MM.1S (cell line): ENCODE results near the gene ATXN1.

ENCODE experiments used
- DNase-seq: peaks from one replicate; pipeline ENCODE4 v3.0.0-alpha.2; 2015
- H2AFZ ChIP-seq: fragments of 300-600 bp; sonication (generic); 2 replicates; pipeline ENCODE4 v1.6.0; 2016; ENCODE audit warnings: antibody characterized with exemption, low read length
- H3F3A ChIP-seq: fragments of 300-600 bp; sonication (generic); 2 replicates; pipeline ENCODE4 v1.6.1; 2016; ENCODE audit warnings: mild to moderate bottlenecking, antibody characterized with exemption, low read length, moderate library complexity, mixed read lengths; ENCODE audit not compliant: insufficient read depth
- H3K27ac ChIP-seq: fragments of 300-600 bp; sonication (generic); 2 replicates; pipeline ENCODE4 v1.5.1; 2016; ENCODE audit warnings: mild to moderate bottlenecking, low read length
- H3K27me3 ChIP-seq: fragments of 300-600 bp; sonication (generic); replicated peaks from 2 replicates; pipeline ENCODE4 v1.6.0; 2016; ENCODE audit warnings: low read length; ENCODE audit not compliant: insufficient read depth
- H3K36me3 ChIP-seq: fragments of 300-600 bp; sonication (generic); replicated peaks from 2 replicates; pipeline ENCODE4 v1.6.1; 2016; ENCODE audit warnings: mild to moderate bottlenecking, low read length, mixed read lengths; ENCODE audit not compliant: insufficient read depth
- H3K4me1 ChIP-seq: fragments of 300-600 bp; sonication (generic); 2 replicates; pipeline ENCODE4 v1.6.1; 2016; ENCODE audit warnings: low read length, mixed read lengths
- H3K4me2 ChIP-seq: fragments of 300-600 bp; sonication (generic); 2 replicates; pipeline ENCODE4 v1.6.0; 2016; ENCODE audit warnings: low read depth, low read length
- H3K4me3 ChIP-seq: fragments of 300-600 bp; sonication (generic); 2 replicates; pipeline ENCODE4 v1.5.1; 2016; ENCODE audit warnings: low read length, mixed read lengths
- H3K79me2 ChIP-seq: fragments of 300-600 bp; sonication (generic); 2 replicates; pipeline ENCODE4 v1.6.1; 2016; ENCODE audit warnings: mixed run types, low read length, mixed read lengths
- H3K9ac ChIP-seq: fragments of 300-600 bp; sonication (generic); 2 replicates; pipeline ENCODE4 v1.6.1; 2016; ENCODE audit warnings: low read length, mixed read lengths
- H3K9me2 ChIP-seq: fragments of 300-600 bp; sonication (generic); replicated peaks from 2 replicates; pipeline ENCODE4 v1.6.1; 2016; ENCODE audit warnings: mild to moderate bottlenecking, low read length, mixed read lengths; ENCODE audit not compliant: insufficient read depth
- H3K9me3 ChIP-seq: fragments of 300-600 bp; sonication (generic); replicated peaks from 2 replicates; pipeline ENCODE4 v1.6.1; 2016; ENCODE audit warnings: mild to moderate bottlenecking, low read length, mixed read lengths; ENCODE audit not compliant: insufficient read depth
- H4K20me1 ChIP-seq: fragments of 300-600 bp; sonication (generic); 2 replicates; pipeline ENCODE4 v1.6.1; 2016; ENCODE audit warnings: mild to moderate bottlenecking, low read length, moderate library complexity, mixed read lengths; ENCODE audit not compliant: insufficient read depth
- CTCF ChIP-seq: fragments of 300-600 bp; sonication (generic); IDR thresholded peaks from 2 replicates; pipeline ENCODE4 v1.5.1; 2016; ENCODE audit warnings: antibody characterized with exemption, low read length, mixed read lengths
- EZH2 ChIP-seq: fragments of 300-600 bp; sonication (generic); optimal IDR thresholded peaks from 2 replicates; pipeline ENCODE3; 2017; ENCODE audit warnings: low read depth, mild to moderate bottlenecking, antibody characterized with exemption, low read length, mixed read lengths
- EZH2phosphoT487 ChIP-seq: fragments of 300-600 bp; sonication (generic); IDR thresholded peaks from 2 replicates; pipeline ENCODE4 v1.6.1; 2018; ENCODE audit warnings: antibody characterized with exemption, low read length

Gene ATXN1

DNA sequence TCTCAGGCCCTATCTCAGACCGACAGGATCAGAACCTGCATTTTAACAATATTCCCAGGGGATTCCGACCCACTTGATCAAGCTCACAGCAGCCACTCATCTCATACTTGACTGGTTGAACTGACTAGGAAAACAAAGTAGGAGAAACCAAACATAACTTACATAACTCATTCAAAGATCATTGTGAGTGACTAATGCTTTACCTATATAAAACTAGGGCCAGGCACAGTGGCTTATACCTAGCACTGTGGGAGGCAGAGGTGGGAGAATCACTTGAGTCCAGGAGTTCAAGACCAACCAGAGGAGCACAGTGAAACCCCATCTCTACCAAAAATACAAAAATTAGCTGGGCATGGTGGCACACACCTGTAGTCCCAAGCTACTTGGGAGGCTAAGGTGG, 251.0 kb downstream of the ATXN1 start:
- Histone ChIP-seq H3K27ac (no peak overlapping the region), H3K4me3 (no peak overlapping the region), H3K4me2 (no peak overlapping the region), H3K27me3 (no peaks in the 10 kb centered on the region), H3K9me3 (no peaks in the 10 kb centered on the region), H2AFZ (no peak overlapping the region), H3F3A (peaks cover 12% of the 10 kb centered on the region; the same call in 1 of the 2 replicates), H3K9ac (no peak overlapping the region), H3K9me2 (no peaks in the 10 kb centered on the region), H3K4me1 (peaks cover 27% of the 10 kb centered on the region), H3K36me3 (no peaks in the 10 kb centered on the region), H3K79me2 (no peaks in the 10 kb centered on the region), H4K20me1 (no peaks in the 10 kb centered on the region)
- DNase-seq: no peak
- TF ChIP-seq EZH2 (no peak), EZH2phosphoT487 (no peak), CTCF (no peak)

DNA sequence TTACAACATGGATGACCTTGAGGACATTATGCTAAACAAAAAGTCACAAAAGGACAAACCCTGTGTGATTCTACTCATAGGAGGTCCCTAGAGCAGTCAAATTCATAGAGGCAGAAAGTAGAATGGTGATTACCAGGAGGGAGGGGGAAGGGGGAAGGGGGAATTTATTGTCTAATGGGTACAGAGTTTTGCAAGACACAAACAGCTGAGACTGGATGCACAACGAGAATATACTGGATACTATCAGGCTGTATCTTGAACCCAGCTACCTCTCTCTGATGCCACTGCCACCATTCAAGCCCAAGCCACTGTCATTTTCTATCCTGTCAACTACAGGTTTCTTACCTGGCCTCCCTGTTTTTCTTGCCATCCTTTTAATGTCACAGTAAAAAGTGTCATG, 252.3 kb downstream of the ATXN1 start:
- no peak overlapping the region for H3K27ac ChIP-seq
- no peak overlapping the region for H3K9ac ChIP-seq
- TF ChIP-seq EZH2phosphoT487 (no peak), EZH2 (no peak), CTCF (no peak)
- H3K79me2 ChIP-seq: no peaks in the 10 kb centered on the region
- no peak overlapping the region for H3K4me3 ChIP-seq
- no peaks in the 10 kb centered on the region for H3K27me3 ChIP-seq
- H3K4me1 ChIP-seq: peaks cover 40% of the 10 kb centered on the region
- H3K9me3 ChIP-seq: no peaks in the 10 kb centered on the region
- no peaks in the 10 kb centered on the region for H4K20me1 ChIP-seq
- no peak overlapping the region for H2AFZ ChIP-seq
- H3K36me3 ChIP-seq: no peaks in the 10 kb centered on the region
- peaks cover 12% of the 10 kb centered on the region; the same call in 1 of the 2 replicates for H3F3A ChIP-seq
- no peak for DNase-seq
- no peaks in the 10 kb centered on the region for H3K9me2 ChIP-seq
- no peak overlapping the region for H3K4me2 ChIP-seq

- Histone ChIP-seq H3K27me3 (no peaks in the 10 kb centered on the region), H4K20me1 (no peaks in the 10 kb centered on the region), H2AFZ (no peak overlapping the region), H3K9ac (no peak overlapping the region), H3K79me2 (no peaks in the 10 kb centered on the region), H3K9me3 (no peaks in the 10 kb centered on the region), H3K36me3 (no peaks in the 10 kb centered on the region), H3K9me2 (no peaks in the 10 kb centered on the region), H3K4me3 (no peak overlapping the region), H3K27ac (no peak overlapping the region), H3F3A (no peaks in the 10 kb centered on the region), H3K4me2 (no peak overlapping the region), H3K4me1 (peaks cover 21% of the 10 kb centered on the region)
- no peak for DNase-seq
- no peak for TF ChIP-seq CTCF
- TF ChIP-seq EZH2phosphoT487: no peak
- no peak for TF ChIP-seq EZH2
Measured at GRCh38 chr6:16505711-16506357, 255.4 kb downstream of the ATXN1 start.
